AML-193 (cell line): ENCODE data around the gene SLC27A1.

Source experiments
- DNase-seq, 2 experiments: peaks; one replicate each; lab custom pipeline; 2025; lab: John Stamatoyannopoulos, UW

Gene SLC27A1

DNA sequence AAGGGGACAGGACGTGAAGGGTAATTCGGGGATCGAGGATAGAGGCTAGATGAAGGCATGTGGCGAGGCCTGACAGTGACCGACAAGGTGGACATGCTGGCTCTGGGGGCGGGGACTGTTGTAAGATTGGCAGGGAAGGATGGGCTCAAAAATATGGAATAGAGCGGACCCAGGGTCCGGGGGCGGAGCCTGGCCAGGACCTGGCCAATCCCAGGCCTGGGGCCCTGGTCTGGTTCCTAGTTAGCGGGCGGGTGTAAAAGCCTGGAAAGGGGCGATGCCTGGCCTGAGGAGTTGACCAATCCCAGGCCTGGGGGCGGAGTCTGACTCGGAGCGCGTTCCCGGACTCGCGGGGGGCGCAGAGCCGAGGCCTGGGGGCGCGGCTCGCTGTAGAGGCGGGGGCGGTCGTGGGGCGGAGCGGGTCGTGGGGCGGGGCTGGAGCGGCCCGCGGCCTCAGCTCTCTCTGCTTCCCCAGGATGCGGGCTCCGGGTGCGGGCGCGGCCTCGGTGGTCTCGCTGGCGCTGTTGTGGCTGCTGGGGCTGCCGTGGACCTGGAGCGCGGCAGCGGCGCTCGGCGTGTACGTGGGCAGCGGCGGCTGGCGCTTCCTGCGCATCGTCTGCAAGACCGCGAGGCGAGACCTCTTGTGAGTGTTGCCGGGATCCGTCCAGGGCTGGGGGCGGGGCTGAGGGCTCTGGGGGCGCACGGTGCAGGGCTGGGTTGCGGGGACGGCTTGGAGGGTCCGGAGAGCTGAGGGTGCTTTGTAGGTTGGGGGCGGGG lies at the start of gene SLC27A1:
Gene SLC27A1, plus strand, starts transcription at position 457 of the 774 bp plus-strand sequence. Its CDS starts 17 bp downstream, at position 474.
- DNase-seq, result peak; percentile 94 to 95

DNA sequence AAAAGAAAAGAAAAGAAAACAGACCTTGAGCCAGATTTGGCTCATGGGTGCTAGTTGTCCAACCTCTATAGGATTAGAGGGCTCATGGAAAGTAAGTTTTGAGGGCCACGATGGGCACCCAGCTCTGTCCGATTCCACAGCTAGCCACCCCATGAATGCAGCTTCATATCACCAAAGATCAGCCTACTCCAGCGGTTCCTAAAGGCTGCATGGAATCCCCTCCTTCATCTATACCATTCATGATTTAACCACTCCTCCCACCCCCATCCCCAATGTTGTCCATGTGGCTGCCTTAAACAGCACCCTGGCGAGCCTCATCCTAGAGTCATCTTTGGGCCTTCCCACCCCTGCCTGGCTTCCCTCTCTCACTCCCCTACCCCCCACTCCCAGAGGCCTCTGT lies 48.4 kb upstream of the SLC27A1 start:
- DNase-seq, result no peak

DNA sequence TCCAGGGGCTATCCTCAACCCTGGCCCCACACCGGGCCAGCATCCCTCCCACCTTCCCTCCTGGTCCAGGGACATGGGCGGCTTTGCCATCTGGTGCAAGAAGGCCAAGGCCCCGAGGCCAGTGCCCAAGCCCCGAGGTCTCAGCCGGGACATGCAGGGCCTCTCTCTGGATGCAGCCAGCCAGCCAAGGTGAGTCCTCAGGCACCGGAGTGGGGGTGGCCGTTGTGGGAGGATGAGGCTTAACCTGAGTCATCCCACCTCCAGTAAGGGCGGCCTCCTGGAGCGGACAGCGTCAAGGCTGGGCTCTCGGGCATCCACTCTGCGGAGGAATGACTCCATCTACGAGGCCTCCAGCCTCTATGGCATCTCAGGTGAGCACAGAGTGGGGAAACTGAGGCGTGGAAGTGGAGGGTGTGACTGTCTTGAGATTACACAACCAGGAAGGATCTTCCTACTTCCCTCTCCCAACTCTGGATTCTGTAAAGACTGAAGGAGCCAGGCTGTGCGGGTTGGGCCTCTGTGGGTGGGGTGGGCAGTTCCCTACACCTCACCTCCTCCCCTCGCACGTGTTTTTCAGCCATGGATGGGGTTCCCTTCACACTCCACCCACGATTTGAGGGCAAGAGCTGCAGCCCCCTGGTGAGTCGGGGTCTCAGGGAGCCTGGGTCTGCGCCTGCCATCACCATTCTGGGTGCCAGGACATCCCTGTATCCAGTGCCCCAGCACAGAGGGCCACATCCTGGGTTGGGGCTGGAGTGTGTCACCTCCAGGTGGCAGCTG lies 46.7 kb upstream of the SLC27A1 start:
- DNase-seq, result no peak

DNA sequence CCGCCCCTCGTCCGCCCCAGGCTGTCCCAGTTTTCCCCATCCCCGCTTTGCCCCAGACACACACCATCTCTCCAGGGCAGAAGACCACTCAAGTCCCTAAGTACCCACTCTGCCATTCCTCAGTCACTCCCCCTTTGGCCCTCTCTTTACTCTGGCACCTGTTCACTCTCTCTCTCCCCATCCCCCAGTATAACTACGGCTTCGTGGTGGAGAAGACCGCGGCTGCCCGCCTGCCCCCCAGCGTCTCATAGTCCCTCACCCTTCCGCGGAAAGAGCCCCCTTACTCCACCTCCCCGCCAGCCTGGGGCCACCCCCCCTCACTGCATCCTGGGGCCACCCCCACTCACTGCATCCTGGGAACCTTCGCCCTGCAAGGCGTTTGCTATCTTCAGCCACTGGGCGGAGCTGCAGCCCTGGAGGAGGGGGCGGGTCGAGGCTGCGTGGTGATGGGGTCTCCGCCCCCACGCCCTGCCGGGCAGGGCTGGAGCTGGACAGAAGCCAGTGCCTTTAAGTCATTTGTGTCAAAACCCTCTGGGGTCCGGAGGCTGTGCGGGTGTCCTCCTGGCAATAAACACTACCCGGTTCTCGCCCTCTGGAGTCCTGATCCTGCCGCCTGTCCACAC lies 45.5 kb upstream of the SLC27A1 start:
- no peak for DNase-seq

DNA sequence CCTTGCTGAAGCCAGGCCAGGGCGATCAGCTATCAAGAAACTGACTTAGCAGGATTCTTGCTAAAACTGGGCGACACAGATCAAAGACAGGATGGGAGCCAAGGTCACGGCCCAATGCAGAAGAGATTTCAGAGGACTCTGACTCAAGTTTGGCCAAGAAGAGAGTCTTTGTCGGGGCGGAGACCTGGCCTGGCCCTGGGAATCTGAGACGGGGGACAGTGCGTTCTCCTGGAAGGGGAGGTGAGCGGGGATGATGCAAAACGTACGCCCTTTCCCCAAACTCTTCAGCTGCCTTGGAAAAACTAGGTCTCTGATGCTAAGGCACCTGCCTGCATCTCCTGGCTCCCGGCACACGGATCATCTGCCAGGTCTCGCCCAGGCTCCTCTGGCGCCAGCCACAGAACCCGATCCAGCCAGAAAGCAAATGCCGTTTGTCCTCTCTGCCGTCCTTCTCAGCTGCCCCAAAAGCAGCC lies 40.6 kb upstream of the SLC27A1 start:
- no peak for DNase-seq

DNA sequence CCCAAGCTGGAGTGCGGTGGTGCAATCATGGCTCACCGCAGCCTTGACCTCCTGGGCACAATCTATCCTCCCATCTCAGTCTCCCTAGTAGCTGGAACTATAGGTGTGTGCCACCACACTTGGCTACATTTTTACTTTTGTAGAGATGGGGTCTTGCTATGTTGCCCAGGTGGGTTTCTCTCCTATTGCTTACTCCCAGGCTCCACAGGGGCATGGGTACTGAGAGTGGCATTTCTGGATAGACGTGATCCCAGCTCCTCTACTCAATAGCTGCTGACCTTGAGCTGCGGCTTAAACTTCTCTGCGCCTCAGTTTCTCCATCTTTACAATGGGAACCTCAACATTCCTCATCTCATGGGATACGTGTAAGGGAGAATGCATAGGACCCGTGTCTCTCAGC lies 38.9 kb upstream of the SLC27A1 start:
- no peak for DNase-seq

DNA sequence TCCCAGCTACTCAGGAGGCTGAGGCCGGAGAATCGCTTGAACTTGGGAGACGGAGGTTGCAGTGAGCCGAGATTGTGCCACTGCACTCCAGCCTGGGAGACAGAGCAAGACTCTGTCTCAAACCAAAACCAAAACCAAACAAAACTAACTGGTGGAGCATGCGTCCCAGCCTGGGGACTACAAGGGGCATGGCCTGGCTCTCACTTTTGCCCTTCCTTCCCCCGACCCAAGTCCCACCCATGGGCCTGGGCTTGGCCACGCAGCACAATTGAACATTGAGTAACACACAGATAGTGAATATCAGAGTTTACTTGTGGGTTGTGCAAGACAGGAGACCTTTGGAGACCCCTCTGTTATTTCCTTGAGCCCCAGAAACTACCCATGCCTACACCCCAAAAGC lies 35.1 kb upstream of the SLC27A1 start:
- DNase-seq, result no peak

DNA sequence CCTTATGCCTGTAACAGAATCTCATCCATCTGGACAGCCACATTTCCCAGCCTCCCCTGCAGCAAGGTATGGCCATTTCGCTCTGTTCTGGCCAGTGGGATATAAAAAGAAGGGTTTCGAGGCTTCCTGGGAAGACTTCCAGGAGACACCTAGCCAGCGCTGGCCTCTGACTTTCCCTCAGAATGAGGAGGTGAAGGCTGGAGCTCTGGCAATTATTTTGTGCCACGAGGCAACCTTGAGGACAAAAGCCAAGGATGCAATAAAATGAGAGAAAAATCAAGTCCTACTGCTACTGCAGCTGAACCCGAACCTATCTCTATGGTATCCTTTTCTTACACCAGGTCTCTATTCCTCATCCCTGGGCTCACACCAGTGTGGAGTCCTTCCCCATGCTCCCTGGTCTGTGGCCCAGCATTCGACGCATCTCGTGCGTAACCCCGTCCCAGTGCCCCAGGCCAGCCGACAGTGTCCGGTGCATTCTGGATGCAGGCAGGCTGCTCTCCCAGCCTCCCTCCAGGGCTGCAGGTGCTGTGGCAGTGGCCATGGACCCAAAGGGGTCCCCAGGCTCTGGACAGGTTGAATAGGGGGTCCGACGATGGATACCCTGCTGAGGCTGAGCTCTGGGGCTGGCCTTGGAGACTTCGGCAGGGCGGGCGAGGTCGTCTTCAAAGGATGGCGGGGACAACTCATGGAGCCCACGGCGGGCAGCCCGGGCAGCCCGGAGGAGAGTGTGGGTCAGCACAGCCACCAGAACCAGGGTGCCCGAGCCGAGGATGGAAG lies 34.0 kb upstream of the SLC27A1 start:
- no peak for DNase-seq

DNA sequence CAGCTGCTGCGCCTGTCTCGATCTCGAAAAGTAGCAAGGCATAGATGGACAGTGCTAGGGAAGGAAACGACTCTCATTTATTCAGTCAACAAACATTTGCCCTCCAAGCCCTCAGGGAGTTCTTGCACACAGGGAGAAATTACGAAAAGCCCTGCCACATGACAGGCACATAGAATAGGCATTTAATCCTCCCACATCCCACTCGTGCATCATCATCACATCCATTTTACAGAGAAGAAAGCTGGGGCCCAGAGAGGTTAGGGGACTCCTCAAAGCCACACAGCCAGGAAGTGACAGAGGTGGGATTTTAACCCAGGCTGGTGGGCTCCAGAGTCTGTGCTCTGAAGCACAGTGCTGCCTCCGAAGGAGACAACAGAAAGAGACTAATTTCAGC lies 33.5 kb upstream of the SLC27A1 start:
- no peak for DNase-seq

DNA sequence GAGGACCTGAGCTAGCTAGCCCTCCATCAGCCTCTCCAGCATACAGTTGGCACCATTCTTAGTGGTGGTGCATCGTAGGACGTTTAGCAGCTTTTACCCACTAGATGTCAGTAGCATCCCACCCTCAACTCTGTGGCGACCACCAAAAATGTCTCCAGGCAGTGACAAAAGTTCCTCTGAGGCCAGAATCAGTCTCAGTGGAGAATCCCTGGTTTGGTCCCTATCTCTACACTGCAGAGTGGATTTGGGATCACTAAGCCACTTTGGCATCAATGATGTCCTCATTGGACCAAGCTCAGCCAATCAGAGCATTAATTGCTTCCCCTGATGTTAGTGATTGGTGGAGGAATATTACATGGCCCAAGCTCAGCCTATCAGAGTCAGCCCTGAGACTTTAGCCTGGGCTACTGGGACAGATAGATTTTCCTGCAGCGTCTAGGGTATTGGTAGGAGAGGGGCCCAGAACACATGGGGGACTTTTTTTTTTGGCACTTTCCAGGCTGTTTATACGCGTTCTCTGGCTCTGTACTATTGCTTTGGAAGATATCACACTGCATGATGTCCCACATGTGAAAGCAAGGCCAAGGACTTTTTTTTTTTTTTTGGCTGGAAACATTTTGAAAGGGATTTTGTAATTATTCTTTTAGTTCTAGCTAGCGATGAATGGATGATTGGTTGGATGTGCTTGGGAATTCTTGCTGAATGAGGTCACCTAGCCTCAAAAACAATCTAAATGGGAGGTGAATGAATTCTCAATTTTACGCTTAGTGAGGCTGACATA lies 28.9 kb upstream of the SLC27A1 start:
- DNase-seq, result peak; percentile 21 to 38

DNA sequence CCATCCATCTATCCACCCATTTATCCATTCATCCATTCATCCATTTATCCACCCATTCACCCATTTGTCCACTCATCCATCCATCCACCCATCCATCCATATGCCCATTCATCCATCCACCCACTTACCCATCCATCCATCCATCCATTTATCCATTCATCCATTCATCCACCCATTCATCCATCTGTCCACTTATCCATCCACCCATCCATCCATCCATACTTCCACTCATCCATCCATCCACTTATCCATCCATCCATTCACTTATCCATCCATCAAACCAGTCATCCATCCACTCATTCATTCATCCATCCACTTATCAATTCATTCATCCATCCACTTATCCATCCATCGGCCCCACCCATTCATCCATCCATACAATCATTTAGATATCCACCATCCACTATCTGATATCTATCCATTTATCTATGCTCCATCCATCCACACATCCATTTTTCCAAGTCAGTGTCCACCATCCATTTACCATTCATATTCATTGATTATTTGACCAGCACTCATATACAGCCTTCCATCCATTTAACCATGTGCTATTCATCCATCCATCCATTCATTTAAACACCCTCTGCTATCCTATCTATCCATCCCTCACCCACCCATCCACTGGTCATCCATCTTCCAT lies 24.7 kb upstream of the SLC27A1 start:
- DNase-seq, result no peak

DNA sequence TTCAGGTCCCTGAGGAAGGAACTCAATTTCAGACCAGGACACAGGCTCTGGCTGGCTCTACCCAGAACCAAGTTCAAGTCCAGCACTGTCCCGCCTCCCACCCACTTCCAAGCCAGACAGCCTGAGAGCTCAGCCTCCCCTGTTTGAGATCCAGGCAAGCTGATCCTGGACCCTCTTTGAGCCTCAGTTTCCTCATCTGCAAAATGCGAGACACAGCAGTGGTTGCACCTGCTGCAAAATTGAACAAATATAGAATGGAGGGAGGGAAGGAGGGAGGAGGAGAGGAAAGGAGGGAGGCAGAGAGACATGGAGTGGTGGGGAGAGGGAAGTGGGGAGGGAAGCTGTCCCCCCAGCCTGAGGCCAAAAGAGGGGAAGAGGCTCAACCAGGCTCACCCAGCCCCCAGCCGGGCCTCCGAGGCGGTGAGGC lies 22.6 kb upstream of the SLC27A1 start:
- no peak for DNase-seq

DNA sequence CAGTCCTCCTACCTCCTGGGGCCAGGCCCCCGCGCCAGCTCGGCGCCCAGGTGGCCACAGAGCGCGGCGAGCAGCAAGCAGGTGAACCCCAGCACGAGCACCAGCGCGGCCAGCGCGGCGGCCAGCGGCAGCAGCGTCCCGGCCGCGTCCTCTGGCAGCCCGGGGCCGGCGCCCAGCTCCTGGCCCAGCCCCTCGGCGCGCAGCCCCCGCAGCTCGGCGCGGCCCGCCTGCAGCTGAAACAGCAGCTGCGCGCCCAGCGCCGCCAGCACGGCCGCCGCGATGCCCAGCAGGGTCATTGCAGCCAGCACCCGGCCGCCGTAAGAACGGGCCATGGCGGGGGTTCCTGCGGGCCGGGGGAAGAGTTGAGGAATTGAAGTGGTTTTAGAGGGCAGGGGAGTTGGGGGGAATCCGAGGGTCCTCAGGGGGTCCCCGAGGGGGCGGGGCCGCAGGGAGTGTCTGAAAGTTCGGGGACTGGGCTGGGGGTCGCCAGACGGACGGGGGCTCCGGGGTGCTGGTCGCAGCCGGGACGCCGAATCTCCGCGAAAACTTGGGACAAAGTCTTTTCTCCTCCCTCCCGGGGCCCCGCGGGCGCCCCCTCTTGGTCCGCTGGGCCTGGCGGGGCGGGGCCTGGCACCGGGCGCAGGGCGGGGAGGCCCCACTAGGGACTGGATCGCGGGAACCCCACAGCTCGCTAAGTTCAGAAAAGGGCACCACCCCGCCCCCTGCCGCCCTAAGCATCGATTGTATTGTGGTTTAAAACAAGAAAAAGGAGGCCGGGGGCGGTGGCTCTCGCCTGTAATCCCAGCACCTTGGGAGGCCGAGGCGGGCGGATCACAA lies 22.0 kb upstream of the SLC27A1 start, which contains the start of gene TMEM221:
Gene TMEM221, minus strand, starts transcription at position 538 of the 837 bp plus-strand sequence. Its CDS starts 206 bp downstream, at position 332.
- no peak for DNase-seq

DNA sequence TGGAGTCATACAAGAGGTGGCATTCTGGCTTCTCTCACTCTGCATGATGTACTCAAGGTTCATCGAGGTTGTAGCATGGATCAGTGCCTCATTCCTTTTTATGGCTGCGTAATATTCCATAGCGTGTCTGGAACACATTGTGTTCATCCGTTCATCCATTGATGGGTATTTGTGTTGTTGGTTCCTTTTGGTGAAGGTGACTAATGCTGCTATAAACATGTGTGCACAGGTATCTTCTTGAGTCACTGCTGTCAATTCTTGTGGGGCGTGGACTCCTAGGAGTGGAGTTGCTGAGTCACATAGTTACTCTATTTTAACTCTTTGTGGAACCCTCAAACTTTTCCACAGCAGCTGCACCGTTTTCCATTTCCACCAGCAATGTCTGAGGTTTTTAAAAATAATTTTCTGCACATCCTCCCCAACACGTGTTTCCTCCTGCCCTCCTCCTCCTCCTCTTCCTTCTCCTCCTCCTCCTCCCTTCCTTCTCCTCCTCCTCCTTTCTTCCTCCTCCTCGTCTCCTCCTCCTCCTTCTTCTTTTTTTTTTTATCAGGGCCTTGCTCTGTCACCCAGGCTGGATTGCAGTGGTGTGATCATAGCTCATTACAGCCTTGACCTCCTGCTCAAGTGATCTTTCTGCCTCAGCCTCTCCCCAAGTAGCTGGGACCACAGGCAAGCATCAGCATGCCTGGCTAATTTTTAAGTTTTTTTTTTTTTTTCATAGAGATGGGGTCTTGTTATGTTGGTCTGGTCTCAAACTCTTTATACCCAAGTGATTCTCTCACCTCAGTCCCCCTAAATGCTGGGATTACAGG lies 19.9 kb upstream of the SLC27A1 start:
- peak; percentile 8 to 36 for DNase-seq

DNA sequence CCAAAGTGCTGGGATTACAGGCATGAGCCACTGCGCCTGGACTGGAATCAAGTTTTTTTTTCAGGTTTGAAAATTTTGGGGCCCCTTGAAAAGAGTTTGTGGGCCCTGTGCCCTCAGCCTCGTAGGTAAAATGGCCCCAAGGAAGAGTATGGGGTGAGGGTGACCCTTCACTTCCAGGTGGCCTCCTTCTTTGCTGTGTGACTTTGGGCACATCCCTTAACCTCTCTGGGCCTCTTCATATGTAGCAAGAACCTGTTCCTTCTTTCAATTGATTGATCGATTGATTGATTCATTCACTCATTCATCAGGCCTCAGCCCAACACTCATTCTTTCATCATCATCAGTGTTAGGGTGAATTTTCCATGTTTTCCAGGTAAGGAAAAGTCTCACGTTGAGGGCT lies 18.5 kb upstream of the SLC27A1 start:
- DNase-seq, result no peak

DNA sequence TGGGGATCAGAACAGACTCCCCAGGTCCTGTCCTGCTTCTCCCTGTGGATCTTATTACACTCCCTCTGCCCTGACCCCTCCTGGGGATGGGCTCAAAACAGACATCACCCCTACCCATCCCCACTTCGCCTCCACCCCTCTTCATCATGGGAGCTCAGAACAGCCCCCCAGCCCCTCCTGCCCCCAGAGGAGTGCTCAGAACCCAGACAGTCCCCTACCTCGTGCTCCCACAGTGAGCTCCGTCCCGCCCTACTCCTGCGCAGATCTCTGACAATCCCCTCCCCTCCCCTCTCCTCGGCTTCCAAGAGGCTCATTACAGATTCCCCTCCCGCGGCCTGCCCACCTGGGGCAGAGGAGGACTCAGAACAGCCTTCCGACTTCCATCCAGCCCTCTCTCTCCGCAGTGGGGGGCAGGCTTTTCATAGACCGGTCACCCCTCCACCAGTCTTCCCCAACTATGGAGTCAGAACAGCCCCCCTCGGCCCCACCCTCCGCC lies 15.7 kb upstream of the SLC27A1 start:
- no peak for DNase-seq

DNA sequence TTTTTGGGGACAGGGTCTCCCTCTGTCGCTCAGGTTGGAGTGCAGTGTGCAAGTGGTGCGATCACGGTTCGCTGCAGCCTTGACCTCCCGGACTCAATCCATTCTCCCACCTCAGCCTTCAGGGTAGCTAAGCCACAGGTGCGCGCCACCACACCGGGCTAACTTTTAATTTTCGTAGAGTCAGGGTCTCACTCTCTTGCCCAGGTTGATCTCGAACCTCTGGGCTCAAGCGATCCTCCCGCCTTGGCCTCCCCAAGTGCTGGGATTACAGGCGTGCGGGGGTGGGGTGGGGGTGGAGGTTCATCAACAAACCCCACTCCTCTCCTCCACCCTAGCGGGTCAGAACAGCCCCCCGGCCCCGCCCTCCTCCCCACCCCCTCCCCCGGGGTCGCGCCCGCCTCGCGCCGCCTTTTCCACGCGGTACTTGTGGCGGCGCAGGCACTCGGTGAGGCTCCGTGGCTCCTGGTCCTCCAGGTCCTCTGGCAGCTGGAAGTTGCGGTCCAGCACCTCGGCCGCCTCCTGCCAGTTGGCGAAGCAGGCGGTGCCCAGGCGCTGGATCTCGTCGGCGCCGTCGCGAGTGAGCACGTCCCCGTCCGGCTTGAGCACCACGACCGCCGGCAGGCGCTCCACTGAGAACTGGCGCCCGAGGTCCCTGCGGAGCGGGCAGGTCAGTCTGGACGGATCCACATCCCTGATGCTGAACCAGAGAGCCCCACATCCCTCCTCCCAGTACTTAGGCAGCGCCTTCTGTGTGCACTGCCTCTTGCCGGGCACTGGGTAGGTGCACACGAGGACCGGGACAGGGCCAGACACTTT lies 14.8 kb upstream of the SLC27A1 start:
- DNase-seq, result no peak

DNA sequence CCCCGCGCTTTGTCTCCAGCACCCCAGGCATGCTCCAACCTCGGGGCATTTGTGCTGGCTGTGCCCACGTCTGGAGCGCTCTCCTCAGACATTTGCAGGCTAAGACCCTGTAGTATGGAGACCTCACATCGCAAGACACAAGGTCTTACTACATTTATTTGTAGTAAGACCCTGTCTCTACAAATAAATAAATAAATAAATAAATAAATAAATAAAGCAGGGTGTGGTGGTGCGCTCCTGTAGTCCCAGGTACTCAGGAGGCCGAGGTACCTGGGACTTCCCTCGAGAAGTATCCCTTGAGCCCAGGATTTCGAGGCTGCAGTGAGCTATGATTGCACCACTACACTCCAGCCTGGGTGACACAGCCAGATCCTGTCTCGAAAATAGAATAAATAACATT lies 14.2 kb upstream of the SLC27A1 start:
- no peak for DNase-seq
